Measurements from ENCODE around the gene SLC18A2. TPM values are rescaled to one million over a fixed set of nuclear protein-coding genes. Genes with fewer than 3 reads are reported as not detected.
"Not testable (repeated sequence)": the region's sequence is repeated elsewhere in the genome, so short reads cannot be mapped to it uniquely, and the experiment has no call there.

SLC18A2 gene
- polyA plus RNA-seq, 2 donors, result 0.14 to 0.39 TPM

- H3K4me1 ChIP-seq (ENCODE audit: control insufficient read depth in 2 of 2, insufficient read depth in 2 of 2, low read length in 1 of 2), result no peaks in the 10 kb centered on the region
- no peaks in the 10 kb centered on the region for H3K27me3 ChIP-seq (ENCODE audit: control insufficient read depth in 1 of 2, insufficient read depth in 2 of 2, low read length in 2 of 2)
- no peak overlapping the region for H3K27ac ChIP-seq (ENCODE audit: low read depth in 2 of 2, low read length in 1 of 2)
- no peaks in the 10 kb centered on the region for H3K9me3 ChIP-seq (ENCODE audit: control insufficient read depth in 2 of 2, insufficient read depth in 1 of 2, low read depth in 1 of 2, low read length in 1 of 2)
- 49 to 84% methylated on average over 3 of the region's 3 CpGs for WGBS, 2 donors
- no peak overlapping the region for H3K4me3 ChIP-seq (ENCODE audit: low read depth in 1 of 2, low read length in 2 of 2)
- no peaks in the 10 kb centered on the region for H3K36me3 ChIP-seq (ENCODE audit: control insufficient read depth in 2 of 2, insufficient read depth in 2 of 2, low read length in 1 of 2)
These were observed 30.5 kb downstream of the SLC18A2 start for GRCh38 chr10:117271427-117271826.

- 66 to 76% methylated on average over 13 of the region's 13 CpGs for WGBS, 2 donors
- Histone ChIP-seq H3K27me3 (ENCODE audit: control insufficient read depth in 1 of 2, insufficient read depth in 2 of 2, low read length in 2 of 2) (no peaks in the 10 kb centered on the region), H3K27ac (ENCODE audit: low read depth in 2 of 2, low read length in 1 of 2) (no peak overlapping the region), H3K4me1 (ENCODE audit: control insufficient read depth in 2 of 2, insufficient read depth in 2 of 2, low read length in 1 of 2) (no peaks in the 10 kb centered on the region), H3K36me3 (ENCODE audit: control insufficient read depth in 2 of 2, insufficient read depth in 2 of 2, low read length in 1 of 2) (no peaks in the 10 kb centered on the region), H3K4me3 (ENCODE audit: low read depth in 1 of 2, low read length in 2 of 2) (no peak overlapping the region), H3K9me3 (ENCODE audit: control insufficient read depth in 2 of 2, insufficient read depth in 1 of 2, low read depth in 1 of 2, low read length in 1 of 2) (no peaks in the 10 kb centered on the region)
These were observed 31.5 kb downstream of the SLC18A2 start for GRCh38 chr10:117272195-117273076.

DNA sequence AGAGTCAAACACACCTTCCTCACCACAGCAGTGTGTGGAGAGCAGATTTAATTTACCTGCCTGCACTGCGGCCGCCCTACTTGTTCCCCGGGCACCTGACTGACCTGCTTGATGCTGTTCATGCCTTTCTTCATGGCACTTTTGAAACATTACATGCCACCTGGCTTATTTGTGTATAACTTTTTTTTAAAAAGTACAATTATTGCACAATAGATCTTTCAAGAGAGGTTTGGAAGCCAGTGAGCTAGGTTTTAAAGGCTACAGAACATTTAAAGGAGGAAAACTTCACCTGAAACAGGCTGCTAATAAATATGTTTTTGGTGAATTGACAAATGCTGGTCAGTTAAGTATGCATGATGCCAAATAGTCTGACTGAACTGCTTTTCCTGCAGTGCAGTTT lies 33.1 kb downstream of the SLC18A2 start:
- Histone ChIP-seq H3K4me1 (ENCODE audit: control insufficient read depth in 2 of 2, insufficient read depth in 2 of 2, low read length in 1 of 2) (no peaks in the 10 kb centered on the region), H3K4me3 (ENCODE audit: low read depth in 1 of 2, low read length in 2 of 2) (no peak overlapping the region), H3K27me3 (ENCODE audit: control insufficient read depth in 1 of 2, insufficient read depth in 2 of 2, low read length in 2 of 2) (no peaks in the 10 kb centered on the region), H3K36me3 (ENCODE audit: control insufficient read depth in 2 of 2, insufficient read depth in 2 of 2, low read length in 1 of 2) (no peaks in the 10 kb centered on the region), H3K27ac (ENCODE audit: low read depth in 2 of 2, low read length in 1 of 2) (no peak overlapping the region), H3K9me3 (ENCODE audit: control insufficient read depth in 2 of 2, insufficient read depth in 1 of 2, low read depth in 1 of 2, low read length in 1 of 2) (no peaks in the 10 kb centered on the region)
- WGBS, 2 donors, result 93 to 94% methylated on average over 3 of the region's 3 CpGs

GRCh38 chr10:117274509-117274908 lies 33.6 kb downstream of the SLC18A2 start:
- Histone ChIP-seq H3K4me1 (ENCODE audit: control insufficient read depth in 2 of 2, insufficient read depth in 2 of 2, low read length in 1 of 2) (no peaks in the 10 kb centered on the region), H3K4me3 (ENCODE audit: low read depth in 1 of 2, low read length in 2 of 2) (no peak overlapping the region), H3K27me3 (ENCODE audit: control insufficient read depth in 1 of 2, insufficient read depth in 2 of 2, low read length in 2 of 2) (no peaks in the 10 kb centered on the region), H3K9me3 (ENCODE audit: control insufficient read depth in 2 of 2, insufficient read depth in 1 of 2, low read depth in 1 of 2, low read length in 1 of 2) (no peaks in the 10 kb centered on the region), H3K36me3 (ENCODE audit: control insufficient read depth in 2 of 2, insufficient read depth in 2 of 2, low read length in 1 of 2) (no peaks in the 10 kb centered on the region), H3K27ac (ENCODE audit: low read depth in 2 of 2, low read length in 1 of 2) (no peak overlapping the region)
- 95% methylated on average over 5 of the region's 5 CpGs for WGBS, 2 donors

GRCh38 chr10:117275121-117275520 lies 34.2 kb downstream of the SLC18A2 start:
- Histone ChIP-seq H3K4me3 (ENCODE audit: low read depth in 1 of 2, low read length in 2 of 2) (no peak overlapping the region), H3K27me3 (ENCODE audit: control insufficient read depth in 1 of 2, insufficient read depth in 2 of 2, low read length in 2 of 2) (no peaks in the 10 kb centered on the region), H3K9me3 (ENCODE audit: control insufficient read depth in 2 of 2, insufficient read depth in 1 of 2, low read depth in 1 of 2, low read length in 1 of 2) (no peaks in the 10 kb centered on the region), H3K4me1 (ENCODE audit: control insufficient read depth in 2 of 2, insufficient read depth in 2 of 2, low read length in 1 of 2) (no peaks in the 10 kb centered on the region), H3K36me3 (ENCODE audit: control insufficient read depth in 2 of 2, insufficient read depth in 2 of 2, low read length in 1 of 2) (no peaks in the 10 kb centered on the region), H3K27ac (ENCODE audit: low read depth in 2 of 2, low read length in 1 of 2) (no peak overlapping the region)
- 67 to 73% methylated on average over 3 of the region's 3 CpGs for WGBS, 2 donors

- WGBS, 2 donors, result 89 to 96% methylated on average over 2 of the region's 2 CpGs
- H3K4me1 ChIP-seq (ENCODE audit: control insufficient read depth in 2 of 2, insufficient read depth in 2 of 2, low read length in 1 of 2), result no peaks in the 10 kb centered on the region
- no peaks in the 10 kb centered on the region for H3K36me3 ChIP-seq (ENCODE audit: control insufficient read depth in 2 of 2, insufficient read depth in 2 of 2, low read length in 1 of 2)
- H3K4me3 ChIP-seq (ENCODE audit: low read depth in 1 of 2, low read length in 2 of 2), result no peak overlapping the region
- H3K9me3 ChIP-seq (ENCODE audit: control insufficient read depth in 2 of 2, insufficient read depth in 1 of 2, low read depth in 1 of 2, low read length in 1 of 2), result no peaks in the 10 kb centered on the region
- no peaks in the 10 kb centered on the region for H3K27me3 ChIP-seq (ENCODE audit: control insufficient read depth in 1 of 2, insufficient read depth in 2 of 2, low read length in 2 of 2)
- H3K27ac ChIP-seq (ENCODE audit: low read depth in 2 of 2, low read length in 1 of 2), result no peak overlapping the region
These were observed 36.8 kb downstream of the SLC18A2 start for GRCh38 chr10:117277675-117278074.

DNA sequence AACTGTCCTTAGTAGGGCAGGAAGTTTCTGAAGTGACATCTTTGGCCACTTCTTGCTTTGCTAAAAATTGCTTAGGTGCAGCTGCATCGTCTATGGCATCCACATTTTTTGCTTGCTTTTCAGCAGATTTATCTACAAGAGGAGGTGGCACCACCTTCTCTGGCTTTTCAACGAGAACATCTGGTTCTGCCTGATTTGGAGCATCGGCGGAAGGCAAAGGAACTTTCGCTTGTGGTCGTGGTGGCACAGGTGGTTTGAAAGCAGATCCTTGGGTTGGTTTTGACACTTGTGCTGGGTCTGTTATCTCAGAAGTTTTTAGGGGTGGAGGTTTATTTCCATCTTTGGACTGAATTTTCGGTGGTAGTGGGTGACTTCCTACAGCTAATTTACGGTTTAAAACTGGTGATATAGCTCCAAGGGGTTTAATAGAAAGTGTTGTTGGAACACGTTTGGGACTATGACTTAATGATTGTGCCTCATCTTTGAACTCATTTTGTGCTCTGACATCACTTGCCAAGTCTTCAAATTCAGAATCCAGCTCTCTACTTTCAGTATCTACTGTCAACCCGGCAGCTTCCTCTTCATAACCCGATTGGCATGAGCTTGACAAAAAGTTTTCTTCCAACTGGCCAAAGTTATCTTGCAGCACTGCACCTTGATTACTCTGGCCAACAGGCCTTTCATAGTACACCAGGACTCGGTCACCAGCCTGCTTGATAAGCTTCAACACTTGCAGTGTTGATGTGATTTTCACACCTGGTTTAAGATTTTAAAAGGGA lies 44.0 kb downstream of the SLC18A2 start:
- Histone ChIP-seq H3K27ac (ENCODE audit: low read depth in 2 of 2, low read length in 1 of 2) (no peak overlapping the region), H3K9me3 (ENCODE audit: control insufficient read depth in 2 of 2, insufficient read depth in 1 of 2, low read depth in 1 of 2, low read length in 1 of 2) (no peaks in the 10 kb centered on the region), H3K27me3 (ENCODE audit: control insufficient read depth in 1 of 2, insufficient read depth in 2 of 2, low read length in 2 of 2) (no peaks in the 10 kb centered on the region), H3K36me3 (ENCODE audit: control insufficient read depth in 2 of 2, insufficient read depth in 2 of 2, low read length in 1 of 2) (peaks cover 10 to 12% of the 10 kb centered on the region in 2 donors), H3K4me3 (ENCODE audit: low read depth in 1 of 2, low read length in 2 of 2) (no peak overlapping the region), H3K4me1 (ENCODE audit: control insufficient read depth in 2 of 2, insufficient read depth in 2 of 2, low read length in 1 of 2) (no peaks in the 10 kb centered on the region)
- 86 to 89% methylated on average over 12 of the region's 12 CpGs for WGBS, 2 donors

- H3K9me3 ChIP-seq (ENCODE audit: control insufficient read depth in 2 of 2, insufficient read depth in 1 of 2, low read depth in 1 of 2, low read length in 1 of 2); H3K27ac ChIP-seq (ENCODE audit: low read depth in 2 of 2, low read length in 1 of 2); H3K4me3 ChIP-seq (ENCODE audit: low read depth in 1 of 2, low read length in 2 of 2); H3K4me1 ChIP-seq (ENCODE audit: control insufficient read depth in 2 of 2, insufficient read depth in 2 of 2, low read length in 1 of 2); H3K36me3 ChIP-seq (ENCODE audit: control insufficient read depth in 2 of 2, insufficient read depth in 2 of 2, low read length in 1 of 2); H3K27me3 ChIP-seq (ENCODE audit: control insufficient read depth in 1 of 2, insufficient read depth in 2 of 2, low read length in 2 of 2): not testable (repeated sequence)
- WGBS, 2 donors, result 96 to 98% methylated on average over 10 of the region's 10 CpGs
These were observed 50.0 kb downstream of the SLC18A2 start for GRCh38 chr10:117290872-117291271.

- no peak overlapping the region for H3K4me3 ChIP-seq (ENCODE audit: low read depth in 1 of 2, low read length in 2 of 2)
- H3K4me1 ChIP-seq (ENCODE audit: control insufficient read depth in 2 of 2, insufficient read depth in 2 of 2, low read length in 1 of 2), result no peaks in the 10 kb centered on the region
- no peaks in the 10 kb centered on the region for H3K9me3 ChIP-seq (ENCODE audit: control insufficient read depth in 2 of 2, insufficient read depth in 1 of 2, low read depth in 1 of 2, low read length in 1 of 2)
- H3K36me3 ChIP-seq (ENCODE audit: control insufficient read depth in 2 of 2, insufficient read depth in 2 of 2, low read length in 1 of 2), result no peaks in the 10 kb centered on the region
- 95 to 100% methylated on average over 1 of the region's 1 CpG for whole genome bisulfite sequencing, 2 donors
- no peaks in the 10 kb centered on the region for H3K27me3 ChIP-seq (ENCODE audit: control insufficient read depth in 1 of 2, insufficient read depth in 2 of 2, low read length in 2 of 2)
- H3K27ac ChIP-seq (ENCODE audit: low read depth in 2 of 2, low read length in 1 of 2), result no peak overlapping the region
These were observed 53.2 kb downstream of the SLC18A2 start for GRCh38 chr10:117294039-117294645.

Measured in esophagus (tissue), 2 donors.